Testis (tissue), 3 donors: ENCODE measurements around the gene ZEB2. TPM values are rescaled to one million over a fixed set of nuclear protein-coding genes. Genes with fewer than 3 reads are reported as not detected.

Experiments used
- DNase-seq: peaks from one replicate; pipeline ENCODE4 v3.0.0-alpha.2; 2019
- H3K27ac ChIP-seq, 2 donors: fragments of 200-600 bp; sonication (generic); one replicate each; pipeline ENCODE4 v1.5.1; 2019
- H3K27me3 ChIP-seq: fragments of 200-600 bp; sonication (generic); one replicate; pipeline ENCODE4 v1.5.1; 2019
- H3K36me3 ChIP-seq: fragments of 200-600 bp; sonication (generic); one replicate; pipeline ENCODE4 v1.5.1; 2017; ENCODE audit warnings: low read depth; ENCODE audit errors: missing control alignments
- H3K4me1 ChIP-seq: fragments of 200-600 bp; sonication (generic); one replicate; pipeline ENCODE4 v1.5.1; 2019
- H3K4me3 ChIP-seq, 2 donors: fragments of 200-600 bp; sonication (generic); one replicate each; pipeline ENCODE4 v1.5.1; 2017 to 2019
- H3K9me3 ChIP-seq: fragments of 200-600 bp; sonication (generic); one replicate; pipeline ENCODE4 v1.5.1; 2017
- CTCF ChIP-seq, 3 experiments: fragments of 450-650 bp in 2 of 3; fragments of 200-600 bp in 1 of 3; sonication (generic) in 1 of 3; IDR thresholded peaks; one replicate each; pipeline ENCODE4 v1.5.1; 2016 to 2019; ENCODE audit warnings: antibody characterized with exemption in 3 of 3, mild to moderate bottlenecking in 2 of 3, moderate library complexity in 1 of 3
- POLR2A ChIP-seq: fragments of 450-650 bp; IDR thresholded peaks from one replicate; pipeline ENCODE4 v1.6.1; 2017; ENCODE audit warnings: antibody characterized with exemption, mild to moderate bottlenecking, moderate library complexity
- WGBS, 2 donors: methylation state at CpG; one replicate each; pipeline ENCODE4 v1.1.5; 2018; 5-methylcytosine and 5-hydroxymethylcytosine counted together
- intact Hi-C: fragments of 100-400 bp; cut with DNase I; formaldehyde crosslinking; loops from one replicate; pipeline ENCODE4 v1.15.1; 2023; ENCODE audit warnings: low total_unique reads
- polyA plus RNA-seq: library from polyadenylated mRNA; stranded (reverse); fragments of 350-450 nt; fragmentation: Illumina TruSeq; extraction: RNeasy Lipid Tissue Mini Kit (QIAGEN cat#74804); gene quantifications from one replicate; pipeline ENCODE4 v1.2.3, GENCODE V29; 2014; ENCODE audit warnings: low read depth, low replicate concordance; ENCODE audit not compliant: insufficient read depth
- total RNA-seq, 2 donors: library from RNA; depleted of rRNA; stranded (reverse); fragments of >200 nt; gene quantifications; one replicate each; pipeline ENCODE4 v1.2.3, GENCODE V29; 2016

The ZEB2 gene
- total and polyA plus RNA-seq, 3 donors from 2014 or later: 38.7 to 96.4 (median 87.8) TPM

- TF ChIP-seq POLR2A (no peak), CTCF (IDR thresholded peaks at IDR 0.05) (no peak)
- H3K9me3 ChIP-seq: no peaks in the 10 kb centered on the region
- peak overlapping the region; percentile 99 to 100 for H3K27ac ChIP-seq
- no peaks in the 10 kb centered on the region for H3K27me3 ChIP-seq
- intact Hi-C loops: loop anchor here (10.0 kb wide), 1 partner anchor 81 kb away; no protein-coding TSS in a partner anchor
- H3K36me3 ChIP-seq: no peaks in the 10 kb centered on the region
- DNase-seq: peak; percentile 68
- H3K4me1 ChIP-seq: peaks cover 35% of the 10 kb centered on the region
- peak overlapping the region; percentile 86 to 95 for H3K4me3 ChIP-seq
- WGBS, 2 donors: 0% methylated on average over 49 to 50 of the region's 50 CpGs
Observed at GRCh38 chr2:144515696-144516410, 4.1 kb downstream of the ZEB2 start.

- TF ChIP-seq POLR2A (no peak), CTCF (IDR thresholded peaks at IDR 0.05) (no peak)
- no peaks in the 10 kb centered on the region for H3K9me3 ChIP-seq
- no peaks in the 10 kb centered on the region for H3K27me3 ChIP-seq
- DNase-seq: no peak
- peak overlapping the region; percentile 86 to 95 for H3K4me3 ChIP-seq
- intact Hi-C loops: loop anchor here (10.0 kb wide), 1 partner anchor 80 kb away; no protein-coding TSS in a partner anchor
- 1 to 2% methylated on average over 4 of the region's 4 CpGs for WGBS, 2 donors
- H3K27ac ChIP-seq: peak overlapping the region; percentile 99 to 100
- H3K36me3 ChIP-seq: no peaks in the 10 kb centered on the region
- peaks cover 42% of the 10 kb centered on the region for H3K4me1 ChIP-seq
Observed at GRCh38 chr2:144515099-144515695, 4.7 kb downstream of the ZEB2 start.

- WGBS, 2 donors: 3 to 21% methylated on average over 6 of the region's 6 CpGs
- no peaks in the 10 kb centered on the region for H3K27me3 ChIP-seq
- TF ChIP-seq POLR2A (no peak), CTCF (IDR thresholded peaks at IDR 0.05) (no peak)
- H3K27ac ChIP-seq: peak overlapping the region; percentile 99 to 100
- H3K4me3 ChIP-seq: peak overlapping the region; percentile 86 to 95
- peaks cover 47% of the 10 kb centered on the region for H3K4me1 ChIP-seq
- no peaks in the 10 kb centered on the region for H3K36me3 ChIP-seq
- DNase-seq: no peak
- no peaks in the 10 kb centered on the region for H3K9me3 ChIP-seq
- intact Hi-C loops: loop anchor here (10.0 kb wide), 1 partner anchor 80 kb away; no protein-coding TSS in a partner anchor
Observed at GRCh38 chr2:144514616-144515091, 5.3 kb downstream of the ZEB2 start.

- Histone ChIP-seq H3K27me3 (no peaks in the 10 kb centered on the region), H3K27ac (peak overlapping the region; percentile 99 to 100), H3K9me3 (no peaks in the 10 kb centered on the region), H3K36me3 (no peaks in the 10 kb centered on the region), H3K4me1 (peaks cover 56% of the 10 kb centered on the region), H3K4me3 (peak overlapping the region; percentile 26 to 29)
- no peak for TF ChIP-seq POLR2A
- TF ChIP-seq CTCF (IDR thresholded peaks at IDR 0.05): no peak
- peak; percentile 90 for DNase-seq
- WGBS, 2 donors: 4 to 11% methylated on average over 16 to 18 of the region's 18 CpGs
- intact Hi-C loops: loop anchor here (10.0 kb wide), 1 partner anchor 79 kb away; no protein-coding TSS in a partner anchor
Observed at GRCh38 chr2:144513388-144514101, 6.4 kb downstream of the ZEB2 start.
